ENCODE results near the gene EPHB3. TPM values are rescaled to one million over a fixed set of nuclear protein-coding genes. Genes with fewer than 3 reads are reported as not detected.

EPHB3 gene
- total and polyA plus RNA-seq, 12 donors, result 0.38 to 4.0 (median 1.5) TPM

DNA sequence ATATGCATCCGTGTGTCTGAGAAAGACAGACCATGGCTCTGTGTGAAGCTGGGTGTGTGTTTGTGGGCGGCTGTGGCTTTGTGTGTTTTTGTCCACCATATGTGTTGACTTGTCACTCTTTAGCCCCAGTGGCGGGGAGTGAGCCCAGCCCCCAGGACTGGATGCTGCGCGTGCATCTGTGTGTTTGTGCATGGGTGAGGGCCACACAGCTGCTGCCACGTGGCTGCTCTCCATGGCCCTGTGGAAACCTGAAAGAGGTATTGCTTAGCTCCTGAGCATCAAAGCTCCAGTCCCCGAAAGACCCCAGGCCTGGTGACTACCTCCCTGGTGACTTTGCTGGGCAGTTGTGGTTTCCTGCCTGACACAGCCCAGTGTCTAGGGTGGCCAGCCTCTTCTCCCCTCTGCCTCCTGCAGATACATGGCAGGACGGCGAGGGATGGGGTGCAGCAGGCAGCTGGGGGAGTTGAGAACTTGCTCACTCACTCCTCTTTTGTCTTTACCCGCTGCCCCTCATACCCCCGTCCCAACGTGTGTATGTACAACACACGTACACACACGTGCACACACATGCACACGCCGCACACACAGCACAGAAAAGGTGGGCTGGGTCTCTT, 6.5 kb downstream of the EPHB3 start:
- WGBS, 2 donors, result 71 to 78% methylated on average over 16 of the region's 16 CpGs
- peaks cover 0 to 6% (median 0%) of the 10 kb centered on the region in 9 donors for H3K36me3 ChIP-seq
- peak overlapping the region in 8 of 10 donors; percentile 40 to 66 (median 58) for H3K4me3 ChIP-seq
- H3K9me3 ChIP-seq, result no peaks in the 10 kb centered on the region
- intact Hi-C loops (cut with DNase I), result loop anchor here in 2 of 10 donors (5.0 kb wide), 2 partner anchors 34 to 144 kb away; partner anchors contain the start of gene MAGEF1 (in 1 of the 2)
- TF ChIP-seq, protein P1, sequence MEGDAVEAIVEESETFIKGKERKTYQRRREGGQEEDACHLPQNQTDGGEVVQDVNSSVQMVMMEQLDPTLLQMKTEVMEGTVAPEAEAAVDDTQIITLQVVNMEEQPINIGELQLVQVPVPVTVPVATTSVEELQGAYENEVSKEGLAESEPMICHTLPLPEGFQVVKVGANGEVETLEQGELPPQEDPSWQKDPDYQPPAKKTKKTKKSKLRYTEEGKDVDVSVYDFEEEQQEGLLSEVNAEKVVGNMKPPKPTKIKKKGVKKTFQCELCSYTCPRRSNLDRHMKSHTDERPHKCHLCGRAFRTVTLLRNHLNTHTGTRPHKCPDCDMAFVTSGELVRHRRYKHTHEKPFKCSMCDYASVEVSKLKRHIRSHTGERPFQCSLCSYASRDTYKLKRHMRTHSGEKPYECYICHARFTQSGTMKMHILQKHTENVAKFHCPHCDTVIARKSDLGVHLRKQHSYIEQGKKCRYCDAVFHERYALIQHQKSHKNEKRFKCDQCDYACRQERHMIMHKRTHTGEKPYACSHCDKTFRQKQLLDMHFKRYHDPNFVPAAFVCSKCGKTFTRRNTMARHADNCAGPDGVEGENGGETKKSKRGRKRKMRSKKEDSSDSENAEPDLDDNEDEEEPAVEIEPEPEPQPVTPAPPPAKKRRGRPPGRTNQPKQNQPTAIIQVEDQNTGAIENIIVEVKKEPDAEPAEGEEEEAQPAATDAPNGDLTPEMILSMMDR (IDR thresholded peaks at IDR 0.05), result no peak
- H3K27me3 ChIP-seq, result peaks cover 0 to 29% (median 13%) of the 10 kb centered on the region in 7 donors
- H3K27ac ChIP-seq, result peak overlapping the region in 7 of 10 donors; percentile 49 to 81 (median 75)
- peaks cover 4 to 50% (median 21%) of the 10 kb centered on the region in 9 donors for H3K4me1 ChIP-seq
- DNase-seq, result no peak
- no peak for ATAC-seq

DNA sequence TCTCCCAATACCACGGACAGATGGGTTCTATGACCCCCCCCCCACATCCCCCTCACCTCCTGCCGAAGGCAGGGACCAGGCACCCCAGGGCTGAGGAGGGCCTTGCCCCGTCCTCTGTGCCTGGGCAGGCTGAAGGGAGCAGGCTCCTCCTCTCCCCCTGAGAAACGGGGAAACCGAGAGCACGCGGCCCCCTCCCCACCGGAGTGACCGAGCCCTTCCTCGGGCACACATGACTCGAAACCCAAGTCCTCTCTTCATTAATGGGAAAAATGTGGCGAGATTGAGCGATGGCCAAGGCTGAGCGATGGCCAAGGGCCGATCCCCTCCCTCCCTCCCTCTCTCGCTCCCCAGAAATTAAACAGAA, 7.0 kb downstream of the EPHB3 start:
- H3K9me3 ChIP-seq, result no peaks in the 10 kb centered on the region
- H3K4me3 ChIP-seq, result peak overlapping the region; percentile 28 to 66 (median 58)
- intact Hi-C loops (cut with DNase I), result loop anchor here in 2 of 10 donors (5.0 kb wide), 2 partner anchors 34 to 144 kb away; partner anchors contain the start of gene MAGEF1 (in 1 of the 2)
- H3K27me3 ChIP-seq, result peaks cover 0 to 29% (median 13%) of the 10 kb centered on the region in 7 donors
- DNase-seq (no peak), ATAC-seq (peak in 6 of 8 donors; percentile 1 to 20 (median 16))
- H3K27ac ChIP-seq, result peak overlapping the region in 8 of 10 donors; percentile 49 to 81 (median 70)
- peaks cover 0 to 8% (median 0%) of the 10 kb centered on the region in 9 donors for H3K36me3 ChIP-seq
- TF ChIP-seq, protein P1 (IDR thresholded peaks at IDR 0.05), result no peak
- WGBS, 2 donors, result 5 to 11% methylated on average over 13 to 16 of the region's 16 CpGs
- H3K4me1 ChIP-seq, result peaks cover 4 to 50% (median 17%) of the 10 kb centered on the region in 9 donors

GRCh38 chr3:184568924-184569829, 7.6 kb downstream of the EPHB3 start:
- DNase-seq (peak; percentile 82 to 90), ATAC-seq (peak; percentile 78 to 93 (median 86))
- H3K27me3 ChIP-seq, result peaks cover 0 to 29% (median 13%) of the 10 kb centered on the region in 7 donors
- peak overlapping the region; percentile 28 to 66 (median 58) for H3K4me3 ChIP-seq
- TF ChIP-seq, protein P1 (IDR thresholded peaks at IDR 0.05), result no peak
- H3K36me3 ChIP-seq, result peaks cover 0 to 8% (median 0%) of the 10 kb centered on the region in 9 donors
- H3K9me3 ChIP-seq, result no peaks in the 10 kb centered on the region
- H3K4me1 ChIP-seq, result peaks cover 4 to 47% (median 16%) of the 10 kb centered on the region in 9 donors
- peak overlapping the region in 9 of 10 donors; percentile 34 to 83 (median 71) for H3K27ac ChIP-seq
- WGBS, 2 donors, result 6 to 7% methylated on average over 55 to 68 of the region's 68 CpGs
- intact Hi-C loops (cut with DNase I), result loop anchor here in 2 of 10 donors (5.0 kb wide), 2 partner anchors 33 to 143 kb away; partner anchors contain the start of gene MAGEF1 (in 1 of the 2)

- ATAC-seq (no peak), DNase-seq (no peak)
- peaks cover 0 to 12% (median 0%) of the 10 kb centered on the region in 9 donors for H3K36me3 ChIP-seq
- intact Hi-C loops (cut with DNase I), result no loop called here
- no peaks in the 10 kb centered on the region for H3K9me3 ChIP-seq
- H3K4me1 ChIP-seq, result peaks cover 4 to 45% (median 16%) of the 10 kb centered on the region in 9 donors
- 76 to 77% methylated on average over 3 of the region's 3 CpGs for WGBS, 2 donors
- peak overlapping the region in 2 of 10 donors; percentile 55 to 58 for H3K4me3 ChIP-seq
- peaks cover 0 to 29% (median 13%) of the 10 kb centered on the region in 7 donors for H3K27me3 ChIP-seq
- peak overlapping the region in 3 of 10 donors; percentile 71 to 81 (median 75) for H3K27ac ChIP-seq
- TF ChIP-seq, protein P1 (IDR thresholded peaks at IDR 0.05), result no peak
Measured at GRCh38 chr3:184570035-184570434, 8.4 kb downstream of the EPHB3 start.

All from heart right ventricle (tissue), 16 donors.